WERI-Rb-1 (cell line): ENCODE results near the gene TLNRD1.

Experiments
- DNase-seq: peaks from one replicate; pipeline ENCODE4 v3.0.0-alpha.2; 2020
- H3K27ac ChIP-seq: fragments of 250-450 bp; sonication (Bioruptor Pico); 2 replicates; pipeline ENCODE4 v1.5.1; 2020; ENCODE audit warnings: mild to moderate bottlenecking, moderate library complexity
- H3K27me3 ChIP-seq: fragments of 250-450 bp; sonication (Bioruptor Pico); 2 replicates; pipeline ENCODE4 v1.5.1; 2021; ENCODE audit warnings: mild to moderate bottlenecking, low read depth, moderate library complexity; ENCODE audit not compliant: insufficient read depth, severe bottlenecking
- H3K36me3 ChIP-seq: fragments of 250-450 bp; sonication (Bioruptor Pico); 2 replicates; pipeline ENCODE4 v1.5.1; 2020; ENCODE audit warnings: mild to moderate bottlenecking, moderate library complexity
- H3K4me3 ChIP-seq: 2 replicates; pipeline ENCODE4 v1.5.1; 2011; ENCODE audit warnings: low read depth, mild to moderate bottlenecking, control low read depth, low read length
- H3K9me3 ChIP-seq: fragments of 250-450 bp; sonication (Bioruptor Pico); 2 replicates; pipeline ENCODE4 v1.5.1; 2021; ENCODE audit warnings: mild to moderate bottlenecking, moderate library complexity; ENCODE audit not compliant: severe bottlenecking
- CTCF ChIP-seq: IDR thresholded peaks from 2 replicates; pipeline ENCODE4 v1.5.1; 2011; ENCODE audit warnings: low read depth, mild to moderate bottlenecking, control low read depth, inconsistent platforms, low read length

The TLNRD1 gene

GRCh38 chr15:81050805-81051204, 50.1 kb downstream of the TLNRD1 start:
- Histone ChIP-seq H3K27ac (no peak overlapping the region), H3K36me3 (no peaks in the 10 kb centered on the region), H3K27me3 (no peaks in the 10 kb centered on the region), H3K9me3 (no peaks in the 10 kb centered on the region), H3K4me3 (no peak overlapping the region)
- no peak for DNase-seq
- TF ChIP-seq CTCF, result no peak

GRCh38 chr15:81052046-81052445, 51.3 kb downstream of the TLNRD1 start:
- DNase-seq, result no peak
- no peaks in the 10 kb centered on the region for H3K36me3 ChIP-seq
- TF ChIP-seq CTCF, result no peak
- no peaks in the 10 kb centered on the region for H3K9me3 ChIP-seq
- no peak overlapping the region for H3K4me3 ChIP-seq
- H3K27ac ChIP-seq, result no peak overlapping the region
- H3K27me3 ChIP-seq, result no peaks in the 10 kb centered on the region

GRCh38 chr15:81053621-81054020, 52.9 kb downstream of the TLNRD1 start:
- DNase-seq, result no peak
- H3K4me3 ChIP-seq, result no peak overlapping the region
- no peak for TF ChIP-seq CTCF
- H3K27me3 ChIP-seq, result no peaks in the 10 kb centered on the region
- H3K9me3 ChIP-seq, result peaks cover 6% of the 10 kb centered on the region
- H3K36me3 ChIP-seq, result no peaks in the 10 kb centered on the region
- H3K27ac ChIP-seq, result no peak overlapping the region

GRCh38 chr15:81054236-81054635, 53.5 kb downstream of the TLNRD1 start:
- Histone ChIP-seq H3K27ac (no peak overlapping the region), H3K4me3 (no peak overlapping the region), H3K27me3 (no peaks in the 10 kb centered on the region), H3K36me3 (no peaks in the 10 kb centered on the region), H3K9me3 (peaks cover 6% of the 10 kb centered on the region)
- TF ChIP-seq CTCF, result no peak
- no peak for DNase-seq
